ENCODE results near the gene CHD6.

CHD6 gene

GRCh38 chr20:41365777-41366545, 252.2 kb downstream of the CHD6 start:
- DNase-seq (ENCODE audit: low read depth) = no peak

- DNase-seq (ENCODE audit: low read depth) = no peak
Observed at GRCh38 chr20:41364967-41365765, 253.0 kb downstream of the CHD6 start.

- DNase-seq (ENCODE audit: low read depth) = no peak
Observed at GRCh38 chr20:41364236-41364855, 253.8 kb downstream of the CHD6 start.

- no peak for DNase-seq (ENCODE audit: low read depth)
Observed at GRCh38 chr20:41363601-41364000, 254.6 kb downstream of the CHD6 start.

GRCh38 chr20:41362748-41363140, 255.4 kb downstream of the CHD6 start:
- no peak for DNase-seq (ENCODE audit: low read depth)

GRCh38 chr20:41361757-41362747, 256.1 kb downstream of the CHD6 start:
- no peak for DNase-seq (ENCODE audit: low read depth)

GRCh38 chr20:41360831-41361756, 257.1 kb downstream of the CHD6 start:
- no peak for DNase-seq (ENCODE audit: low read depth)

- DNase-seq (ENCODE audit: low read depth) = no peak
Observed at GRCh38 chr20:41359541-41360011, 258.6 kb downstream of the CHD6 start.

GRCh38 chr20:41358717-41359116, 259.5 kb downstream of the CHD6 start:
- no peak for DNase-seq (ENCODE audit: low read depth)

GRCh38 chr20:41358230-41358629, 259.9 kb downstream of the CHD6 start:
- DNase-seq (ENCODE audit: low read depth) = no peak

- DNase-seq (ENCODE audit: low read depth) = no peak
Observed at GRCh38 chr20:41357424-41358163, 260.6 kb downstream of the CHD6 start.

- DNase-seq (ENCODE audit: low read depth) = no peak
Observed at GRCh38 chr20:41356951-41357350, 261.2 kb downstream of the CHD6 start.

- no peak for DNase-seq (ENCODE audit: low read depth)
Observed at GRCh38 chr20:41355598-41356203, 262.5 kb downstream of the CHD6 start.

GRCh38 chr20:41355192-41355591, 263.0 kb downstream of the CHD6 start:
- no peak for DNase-seq (ENCODE audit: low read depth)

- no peak for DNase-seq (ENCODE audit: low read depth)
Observed at GRCh38 chr20:41353530-41353929, 264.6 kb downstream of the CHD6 start.

- no peak for DNase-seq (ENCODE audit: low read depth)
Observed at GRCh38 chr20:41352666-41353065, 265.5 kb downstream of the CHD6 start.

GRCh38 chr20:41352106-41352505, 266.1 kb downstream of the CHD6 start:
- DNase-seq (ENCODE audit: low read depth) = no peak
